H1 (cell line): ENCODE measurements around the gene SHPK. TPM values are rescaled to one million over a fixed set of nuclear protein-coding genes. Genes with fewer than 3 reads are reported as not detected.

Experiments
- CTCF ChIA-PET: fragments of 300-600 bp; sonication (Branson Sonifier 250); formaldehyde crosslinking; loops from one replicate; lab custom pipeline; 2021; ENCODE audit not compliant: partially characterized antibody; lab: Charles Lee
- POLR2A ChIA-PET: fragments of 300-600 bp; sonication (Branson Sonifier 250); formaldehyde crosslinking; loops from one replicate; lab custom pipeline; 2021; ENCODE audit warnings: inconsistent platforms; ENCODE audit not compliant: partially characterized antibody; lab: Charles Lee
- DNase-seq, 2 experiments: peaks; one replicate each; pipeline versions ENCODE4 v3.0.0 to v3.0.0-alpha.2; 2010 to 2022; ENCODE audit warnings: low spot score in 2 of 2, low read depth in 1 of 2, mixed read lengths in 1 of 2
- FAIRE-seq: peaks from 2 replicates; lab custom pipeline; 2011; peaks lifted over from hg19 to GRCh38; lab: Jason Lieb, UNC
- H2AFZ ChIP-seq: 2 replicates; pipeline ENCODE4 v1.8.1; 2012; ENCODE audit warnings: low read length, inconsistent platforms
- H2AK5ac ChIP-seq: 2 replicates; pipeline ENCODE4 v1.6.1; 2013; ENCODE audit warnings: low read depth, low read length
- H2BK120ac ChIP-seq: replicated peaks from 2 replicates; pipeline ENCODE3; 2013; ENCODE audit warnings: low read depth, low read length, inconsistent platforms
- H2BK12ac ChIP-seq: 2 replicates; pipeline ENCODE4 v1.6.1; 2013; ENCODE audit warnings: low read depth, low read length
- H2BK15ac ChIP-seq: 2 replicates; pipeline ENCODE4 v1.6.1; 2013; ENCODE audit warnings: low read length
- H2BK20ac ChIP-seq: 2 replicates; pipeline ENCODE4 v1.6.1; 2013; ENCODE audit warnings: low read length
- H2BK5ac ChIP-seq: 2 replicates; pipeline ENCODE4 v1.6.1; 2013; ENCODE audit warnings: low read depth, low read length
- H3K14ac ChIP-seq: 2 replicates; pipeline ENCODE4 v1.6.1; 2013; ENCODE audit warnings: inconsistent platforms; ENCODE audit not compliant: insufficient read length
- H3K18ac ChIP-seq: 2 replicates; pipeline ENCODE4 v1.6.1; 2013; ENCODE audit warnings: low read length; ENCODE audit errors: extremely low read depth
- H3K23ac ChIP-seq: 2 replicates; pipeline ENCODE4 v1.6.1; 2013; ENCODE audit warnings: inconsistent platforms; ENCODE audit not compliant: insufficient read length
- H3K23me2 ChIP-seq: 2 replicates; pipeline ENCODE4 v1.6.1; 2013; ENCODE audit warnings: low read depth, low read length
- H3K27ac ChIP-seq: 2 replicates; pipeline ENCODE4 v1.6.1; 2011; ENCODE audit warnings: low read depth, low read length, inconsistent platforms
- H3K27me3 ChIP-seq, 4 experiments: replicated peaks in 1 of 4; 1 replicate in 1 of 4; 2 replicates in 3 of 4; pipeline versions ENCODE4 v1.6.1 to v1.8.1; 2011 to 2013; ENCODE audit warnings: low read length in 3 of 4, mild to moderate bottlenecking in 3 of 4, inconsistent platforms in 2 of 4, mixed read lengths in 2 of 4, moderate library complexity in 1 of 4; ENCODE audit not compliant: control insufficient read depth in 3 of 4, insufficient read depth in 3 of 4; ENCODE audit errors: extremely low read depth in 1 of 4
- H3K36me3 ChIP-seq, 4 experiments: 2 replicates each; pipeline versions ENCODE4 v1.6.1 to v1.8.1; 2011 to 2013; ENCODE audit warnings: mild to moderate bottlenecking in 4 of 4, low read length in 3 of 4, moderate library complexity in 2 of 4, control low read depth in 1 of 4, inconsistent platforms in 1 of 4; ENCODE audit not compliant: insufficient read depth in 4 of 4, control insufficient read depth in 2 of 4
- H3K4ac ChIP-seq: replicated peaks from 2 replicates; pipeline ENCODE3; 2013; ENCODE audit warnings: low read length, low read depth, mixed read lengths, inconsistent platforms; ENCODE audit not compliant: insufficient read length
- H3K4me1 ChIP-seq, 4 experiments: replicated peaks in 1 of 4; 1 replicate in 1 of 4; 2 replicates in 3 of 4; pipeline versions ENCODE4 v1.6.1 to v1.8.1; 2011 to 2013; ENCODE audit warnings: low read length in 3 of 4, inconsistent platforms in 2 of 4, mixed read lengths in 1 of 4; ENCODE audit not compliant: insufficient read depth in 4 of 4, control insufficient read depth in 3 of 4
- H3K4me2 ChIP-seq, 2 experiments: 2 replicates each; pipeline versions ENCODE4 v1.6.1 to v1.8.1; 2011 to 2013; ENCODE audit warnings: low read depth in 2 of 2, low read length in 2 of 2, control low read depth in 1 of 2, inconsistent platforms in 1 of 2, mild to moderate bottlenecking in 1 of 2; ENCODE audit not compliant: insufficient read depth in 1 of 2
- H3K4me3 ChIP-seq, 4 experiments: fragments of 200-600, 300-600 bp in 1 of 4; sonication (generic), shearing (Covaris generic), sonication (Bioruptor Twin) in 1 of 4; 2 replicates each; pipeline versions ENCODE4 v1.5.1 to v1.8.1; 2011 to 2016; ENCODE audit warnings: low read length in 4 of 4, low read depth in 3 of 4, control low read depth in 2 of 4, inconsistent platforms in 2 of 4, mild to moderate bottlenecking in 2 of 4, mixed read lengths in 1 of 4, moderate library complexity in 1 of 4; ENCODE audit not compliant: insufficient read depth in 2 of 4; ENCODE audit errors: extremely low read depth in 1 of 4
- H3K56ac ChIP-seq: replicated peaks from 2 replicates; pipeline ENCODE3; 2013; ENCODE audit warnings: low read depth, mild to moderate bottlenecking, mixed read lengths, low read length, inconsistent platforms; ENCODE audit not compliant: insufficient read length
- H3K79me1 ChIP-seq: 2 replicates; pipeline ENCODE4 v1.6.1; 2013; ENCODE audit warnings: low read depth, low read length, control low read depth
- H3K79me2 ChIP-seq, 2 experiments: 2 replicates each; pipeline versions ENCODE4 v1.6.1 to v1.8.1; 2012 to 2013; ENCODE audit warnings: low read length in 2 of 2, mild to moderate bottlenecking in 2 of 2, inconsistent platforms in 1 of 2; ENCODE audit not compliant: insufficient read depth in 2 of 2, control insufficient read depth in 1 of 2
- H3K9ac ChIP-seq, 4 experiments: replicated peaks in 1 of 4; 1 replicate in 1 of 4; 2 replicates in 3 of 4; pipeline versions ENCODE4 v1.6.1 to v1.8.1; 2011 to 2013; ENCODE audit warnings: low read depth in 3 of 4, low read length in 3 of 4, control low read depth in 2 of 4, mild to moderate bottlenecking in 2 of 4, moderate library complexity in 2 of 4, inconsistent platforms in 1 of 4; ENCODE audit errors: extremely low read depth in 1 of 4
- H3K9me3 ChIP-seq, 2 experiments: 2 replicates each; pipeline versions ENCODE4 v1.6.1 to v1.8.1; 2012 to 2013; ENCODE audit warnings: mild to moderate bottlenecking in 2 of 2, moderate library complexity in 2 of 2, control low read depth in 1 of 2, inconsistent platforms in 1 of 2, low read depth in 1 of 2, low read length in 1 of 2, mixed read lengths in 1 of 2; ENCODE audit not compliant: insufficient read depth in 2 of 2
- H4K20me1 ChIP-seq, 2 experiments: replicated peaks in 1 of 2; 2 replicates each; pipeline versions ENCODE3 to v1.8.1; 2011 to 2013; ENCODE audit warnings: inconsistent platforms in 2 of 2, low read length in 2 of 2, mild to moderate bottlenecking in 1 of 2; ENCODE audit not compliant: insufficient read depth in 2 of 2, control insufficient read depth in 1 of 2
- H4K5ac ChIP-seq: 2 replicates; pipeline ENCODE4 v1.6.1; 2013; ENCODE audit warnings: low read length, low read depth, mixed read lengths, inconsistent platforms; ENCODE audit not compliant: insufficient read length
- H4K8ac ChIP-seq: 2 replicates; pipeline ENCODE4 v1.8.0; 2013; ENCODE audit warnings: mild to moderate bottlenecking, moderate library complexity, low read length, inconsistent platforms; ENCODE audit not compliant: insufficient read depth; ENCODE audit errors: extremely low read depth
- H4K91ac ChIP-seq: replicated peaks from 2 replicates; pipeline ENCODE3; 2013; ENCODE audit warnings: low read length, mixed read lengths, inconsistent platforms; ENCODE audit not compliant: insufficient read length
- BRCA1 ChIP-seq: IDR thresholded peaks from 2 replicates; pipeline ENCODE4 v1.6.1; 2012; ENCODE audit warnings: low read depth, low read length, improper control_type of control experiment
- GTF2F1 ChIP-seq: IDR thresholded peaks from 2 replicates; pipeline ENCODE4 v1.6.1; 2012; ENCODE audit warnings: low read depth, low read length, improper control_type of control experiment, borderline replicate concordance
- SAP30 ChIP-seq: fragments of 300-600 bp; sonication (generic); IDR thresholded peaks from 2 replicates; pipeline ENCODE4 v1.7.1; 2012; ENCODE audit warnings: low read length, moderate library complexity, mild to moderate bottlenecking, inconsistent platforms; ENCODE audit not compliant: insufficient read depth, insufficient replicate concordance
- ZNF274 ChIP-seq: IDR thresholded peaks from 2 replicates; pipeline ENCODE4 v1.7.0; 2012; ENCODE audit warnings: low read length, borderline replicate concordance; ENCODE audit errors: extremely low read depth
- WGBS, 2 experiments: shearing (Covaris generic) in 1 of 2; methylation state at CpG; one replicate each; pipeline versions ENCODE4 v1.1.6 to v1.1.7; 2013 to 2015; ENCODE audit warnings: low lambda C conversion rate in 2 of 2, mixed read lengths in 2 of 2, inconsistent platforms in 1 of 2, low coverage in 1 of 2, missing lambda C conversion rate in 1 of 2; ENCODE audit not compliant: insufficient replicate concordance in 2 of 2, insufficient coverage in 1 of 2, insufficient read length in 1 of 2; ENCODE audit errors: extremely low coverage in 1 of 2, missing lambda C conversion rate in 1 of 2; 5-methylcytosine and 5-hydroxymethylcytosine counted together
- polyA plus RNA-seq, 7 experiments: library from polyadenylated mRNA; depleted of rRNA in 3 of 7; stranded (reverse) in 5 of 7; unstranded in 2 of 7; fragments of >200 nt in 5 of 7; fragments of 200-250 nt in 2 of 7; gene quantifications; 1 replicate in 5 of 7; 2 replicates in 1 of 7; 4 replicates in 1 of 7; pipeline versions ENCODE4 v1.2.1 to v1.2.3, GENCODE V29; 2011 to 2013; ENCODE audit warnings: missing spikeins in 2 of 7, mixed read lengths in 2 of 7
- total RNA-seq: library from RNA; stranded (reverse); fragmentation: NEBNext Ultra II Directional; extraction: Animal tissue kit (Norgen Biotek cat#: 25700); gene quantifications from 2 replicates; pipeline ENCODE4 v1.2.1, GENCODE V29; 2021

Gene SHPK
- total and polyA plus RNA-seq, 2 of the 8 experiments (the other 6 are each of a cell fraction or from before 2014, with no cell fraction given) = 28.6 to 36.7 TPM

- H2BK12ac ChIP-seq = no peak overlapping the region
- peaks cover 0 to 3% (median 3%) of the 10 kb centered on the region in 4 experiments; a peak in 4 of 8 replicates for H3K36me3 ChIP-seq
- no peak overlapping the region for H3K9ac ChIP-seq
- H3K56ac ChIP-seq = no peak overlapping the region
- H2BK5ac ChIP-seq = no peak overlapping the region
- FAIRE-seq = no peak
- no peak overlapping the region for H3K18ac ChIP-seq
- no peak overlapping the region for H2AK5ac ChIP-seq
- WGBS, 2 experiments = 95% methylated on average over 15 of the region's 15 CpGs; no CpG with 5 or more reads in 1 of the 2 experiments
- TF ChIP-seq SAP30 (no peak), GTF2F1 (no peak), BRCA1 (no peak), ZNF274 (no peak)
- ChIA-PET POLR2A (interaction anchor here (1.4 kb wide), 1 partner anchor 35 kb away, joined by 3 read pairs; no protein-coding TSS in a partner anchor), CTCF (no interaction called here)
- no peaks in the 10 kb centered on the region for H3K79me2 ChIP-seq
- H3K23me2 ChIP-seq = no peaks in the 10 kb centered on the region
- H3K9me3 ChIP-seq = no peaks in the 10 kb centered on the region
- H3K4me3 ChIP-seq = no peak overlapping the region
- no peak overlapping the region for H3K4me2 ChIP-seq
- H3K4me1 ChIP-seq = no peaks in the 10 kb centered on the region; a peak in 1 of 7 replicates
- no peaks in the 10 kb centered on the region for H3K79me1 ChIP-seq
- H2BK15ac ChIP-seq = no peak overlapping the region
- no peaks in the 10 kb centered on the region for H3K27me3 ChIP-seq
- no peak overlapping the region for H2BK20ac ChIP-seq
- H3K23ac ChIP-seq = no peak overlapping the region
- no peak overlapping the region for H4K8ac ChIP-seq
- H3K27ac ChIP-seq = no peak overlapping the region
- H4K20me1 ChIP-seq = no peaks in the 10 kb centered on the region
- no peak overlapping the region for H4K91ac ChIP-seq
- H3K14ac ChIP-seq = no peak overlapping the region
- no peak overlapping the region for H2AFZ ChIP-seq
- no peak overlapping the region for H3K4ac ChIP-seq
- no peak for DNase-seq
- no peak overlapping the region for H2BK120ac ChIP-seq
- no peak overlapping the region for H4K5ac ChIP-seq
These were observed 45.8 kb downstream of the SHPK start for GRCh38 chr17:3590231-3590630.
